ENCODE data around the gene MEX3A.

GRCh38 chr1:156080241-156080862, 1.9 kb downstream of the MEX3A start:
- TF ChIP-seq, protein P1, sequence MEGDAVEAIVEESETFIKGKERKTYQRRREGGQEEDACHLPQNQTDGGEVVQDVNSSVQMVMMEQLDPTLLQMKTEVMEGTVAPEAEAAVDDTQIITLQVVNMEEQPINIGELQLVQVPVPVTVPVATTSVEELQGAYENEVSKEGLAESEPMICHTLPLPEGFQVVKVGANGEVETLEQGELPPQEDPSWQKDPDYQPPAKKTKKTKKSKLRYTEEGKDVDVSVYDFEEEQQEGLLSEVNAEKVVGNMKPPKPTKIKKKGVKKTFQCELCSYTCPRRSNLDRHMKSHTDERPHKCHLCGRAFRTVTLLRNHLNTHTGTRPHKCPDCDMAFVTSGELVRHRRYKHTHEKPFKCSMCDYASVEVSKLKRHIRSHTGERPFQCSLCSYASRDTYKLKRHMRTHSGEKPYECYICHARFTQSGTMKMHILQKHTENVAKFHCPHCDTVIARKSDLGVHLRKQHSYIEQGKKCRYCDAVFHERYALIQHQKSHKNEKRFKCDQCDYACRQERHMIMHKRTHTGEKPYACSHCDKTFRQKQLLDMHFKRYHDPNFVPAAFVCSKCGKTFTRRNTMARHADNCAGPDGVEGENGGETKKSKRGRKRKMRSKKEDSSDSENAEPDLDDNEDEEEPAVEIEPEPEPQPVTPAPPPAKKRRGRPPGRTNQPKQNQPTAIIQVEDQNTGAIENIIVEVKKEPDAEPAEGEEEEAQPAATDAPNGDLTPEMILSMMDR (IDR thresholded peaks at IDR 0.05): no peak
- no peak for TF ChIP-seq POLR2AphosphoS5 (IDR thresholded peaks at IDR 0.05)
- TF ChIP-seq POLR2A (IDR thresholded peaks at IDR 0.05): no peak
